ENCODE data around the gene NUFIP1. TPM values are rescaled to one million over a fixed set of nuclear protein-coding genes. Genes with fewer than 3 reads are reported as not detected.

NUFIP1 gene
- total RNA-seq, 1 experiment from 2014 or later = 7.3 TPM

DNA sequence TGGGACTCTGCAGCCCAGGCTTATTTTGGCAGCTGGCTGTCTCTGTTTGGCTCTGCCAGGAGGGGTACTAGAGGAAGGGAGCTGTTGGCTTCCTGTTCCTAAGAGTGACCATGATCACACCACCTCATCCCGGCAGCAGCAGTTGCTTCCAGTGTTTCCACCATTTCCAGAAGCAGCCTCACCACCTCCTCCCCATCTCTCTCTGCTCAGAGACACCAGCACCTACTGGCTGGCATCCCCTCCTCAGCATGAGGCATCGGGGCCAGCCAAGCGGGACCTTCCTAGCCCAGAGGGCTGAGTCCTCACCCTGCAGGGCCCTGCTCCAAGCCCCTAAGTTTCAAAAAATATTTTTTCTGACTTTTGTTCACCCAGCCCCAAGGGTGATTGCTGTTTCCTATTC is 59.0 kb downstream of the NUFIP1 start:
- peak overlapping the region; percentile 19; the same call in 1 of the 2 replicates for H2AFZ ChIP-seq

DNA sequence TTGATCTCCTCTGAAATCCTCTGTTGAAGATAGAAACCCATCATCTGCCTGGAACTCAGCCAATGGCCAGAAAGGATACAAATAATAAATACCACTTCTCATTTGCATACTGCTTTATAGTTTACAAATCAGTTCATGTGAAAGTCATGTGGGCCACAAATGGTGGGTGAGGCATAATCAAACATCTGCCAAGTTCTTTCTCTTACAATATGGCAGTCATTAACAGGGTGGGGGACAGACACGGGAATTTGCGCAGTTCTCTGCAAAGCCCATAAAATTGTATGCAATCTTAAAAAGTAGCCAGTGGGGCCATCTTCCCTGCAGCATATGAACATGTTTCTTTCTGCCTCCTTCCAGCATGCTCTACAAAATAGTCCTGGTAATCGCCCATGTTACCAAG is 59.6 kb downstream of the NUFIP1 start:
- H3K4me1 ChIP-seq (replicated peaks; ENCODE audit: insufficient read depth) = peaks cover 45% of the 10 kb centered on the region
- POLR2A ChIA-PET (ENCODE audit: unreplicated experiment) = interaction anchor here (0.7 kb wide), 1 partner anchor 617 kb away, joined by 3 read pairs; no protein-coding TSS in a partner anchor
- no peak overlapping the region for H2AFZ ChIP-seq
- no peak overlapping the region for H3K27ac ChIP-seq
- H3K4me2 ChIP-seq = no peak overlapping the region
- intact Hi-C loops (cut with micrococcal nuclease; ENCODE audit: unreplicated experiment) = loop anchor here (5.0 kb wide), 1 partner anchor 172 kb away; no protein-coding TSS in a partner anchor
- no peaks in the 10 kb centered on the region for H4K20me1 ChIP-seq (ENCODE audit: insufficient read depth)
- H3K27me3 ChIP-seq (ENCODE audit: insufficient read depth, low read depth) = no peaks in the 10 kb centered on the region
- CTCF ChIA-PET = no interaction called here
- DNase-seq = no peak
- H3K79me2 ChIP-seq (ENCODE audit: low read depth) = no peaks in the 10 kb centered on the region
- H3K36me3 ChIP-seq (ENCODE audit: low read depth) = no peaks in the 10 kb centered on the region
- H3K9me2 ChIP-seq (ENCODE audit: insufficient read depth) = no peaks in the 10 kb centered on the region
- TF ChIP-seq, protein P1, sequence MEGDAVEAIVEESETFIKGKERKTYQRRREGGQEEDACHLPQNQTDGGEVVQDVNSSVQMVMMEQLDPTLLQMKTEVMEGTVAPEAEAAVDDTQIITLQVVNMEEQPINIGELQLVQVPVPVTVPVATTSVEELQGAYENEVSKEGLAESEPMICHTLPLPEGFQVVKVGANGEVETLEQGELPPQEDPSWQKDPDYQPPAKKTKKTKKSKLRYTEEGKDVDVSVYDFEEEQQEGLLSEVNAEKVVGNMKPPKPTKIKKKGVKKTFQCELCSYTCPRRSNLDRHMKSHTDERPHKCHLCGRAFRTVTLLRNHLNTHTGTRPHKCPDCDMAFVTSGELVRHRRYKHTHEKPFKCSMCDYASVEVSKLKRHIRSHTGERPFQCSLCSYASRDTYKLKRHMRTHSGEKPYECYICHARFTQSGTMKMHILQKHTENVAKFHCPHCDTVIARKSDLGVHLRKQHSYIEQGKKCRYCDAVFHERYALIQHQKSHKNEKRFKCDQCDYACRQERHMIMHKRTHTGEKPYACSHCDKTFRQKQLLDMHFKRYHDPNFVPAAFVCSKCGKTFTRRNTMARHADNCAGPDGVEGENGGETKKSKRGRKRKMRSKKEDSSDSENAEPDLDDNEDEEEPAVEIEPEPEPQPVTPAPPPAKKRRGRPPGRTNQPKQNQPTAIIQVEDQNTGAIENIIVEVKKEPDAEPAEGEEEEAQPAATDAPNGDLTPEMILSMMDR (conservative IDR thresholded peaks at IDR 0.05) = no peak
- no peak for TF ChIP-seq EZH2 (IDR thresholded peaks at IDR 0.05; ENCODE audit: low read depth)
- peaks cover 24% of the 10 kb centered on the region for H3F3A ChIP-seq (ENCODE audit: insufficient read depth, low read depth)
- BruUV-seq (replicated peaks) = no TSS peak
- no peak overlapping the region for H3K4me3 ChIP-seq
- H3K9me3 ChIP-seq (ENCODE audit: insufficient read depth, low read depth) = no peaks in the 10 kb centered on the region

More for the DNA sequence above, 59.0 kb downstream of the NUFIP1 start:
- TF ChIP-seq, protein P1 (conservative IDR thresholded peaks at IDR 0.05) = no peak
- TF ChIP-seq EZH2 (IDR thresholded peaks at IDR 0.05; ENCODE audit: low read depth) = no peak
- Histone ChIP-seq H3K36me3 (ENCODE audit: low read depth) (no peaks in the 10 kb centered on the region), H3K4me1 (replicated peaks; ENCODE audit: insufficient read depth) (peaks cover 50% of the 10 kb centered on the region), H3K9me3 (ENCODE audit: insufficient read depth, low read depth) (no peaks in the 10 kb centered on the region), H3K27ac (peak overlapping the region; percentile 65), H3K9me2 (ENCODE audit: insufficient read depth) (no peaks in the 10 kb centered on the region), H3F3A (ENCODE audit: insufficient read depth, low read depth) (peaks cover 30% of the 10 kb centered on the region), H4K20me1 (ENCODE audit: insufficient read depth) (no peaks in the 10 kb centered on the region), H3K4me3 (no peak overlapping the region), H3K79me2 (ENCODE audit: low read depth) (no peaks in the 10 kb centered on the region), H3K4me2 (peak overlapping the region; percentile 29), H3K27me3 (ENCODE audit: insufficient read depth, low read depth) (no peaks in the 10 kb centered on the region)
- intact Hi-C loops (cut with micrococcal nuclease; ENCODE audit: unreplicated experiment) = loop anchor here (5.0 kb wide), 1 partner anchor 173 kb away; no protein-coding TSS in a partner anchor
- DNase-seq = no peak
- ChIA-PET POLR2A (ENCODE audit: unreplicated experiment) (interaction anchor here (0.7 kb wide), 2 partner anchors 8 to 617 kb away, joined by 3 to 6 read pairs; no protein-coding TSS in a partner anchor), CTCF (no interaction called here)
- BruUV-seq (replicated peaks) = no TSS peak

DNA sequence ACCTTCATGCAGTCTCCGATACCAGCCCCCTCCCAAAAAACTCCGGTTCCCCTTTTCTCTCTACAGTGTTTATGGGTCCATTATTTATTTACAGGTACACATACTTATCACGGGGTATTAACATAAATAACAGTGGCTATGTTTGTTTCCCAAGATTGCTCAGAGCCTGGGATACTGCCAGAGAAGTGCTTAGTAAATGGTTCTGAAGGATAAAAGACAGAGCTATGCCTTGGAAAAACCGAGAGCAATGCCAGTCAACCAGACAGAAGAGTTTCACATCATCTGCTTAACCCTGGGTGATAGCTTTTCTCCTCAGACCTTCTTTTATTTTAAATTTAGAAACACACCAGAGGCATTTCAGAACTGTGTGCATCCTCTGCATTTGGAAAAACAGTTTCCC is 61.3 kb downstream of the NUFIP1 start:
- Histone ChIP-seq H3K9me2 (ENCODE audit: insufficient read depth) (no peaks in the 10 kb centered on the region), H3K4me2 (no peak overlapping the region), H3K36me3 (ENCODE audit: low read depth) (no peaks in the 10 kb centered on the region), H3K9me3 (ENCODE audit: insufficient read depth, low read depth) (no peaks in the 10 kb centered on the region), H3K4me1 (replicated peaks; ENCODE audit: insufficient read depth) (peaks cover 29% of the 10 kb centered on the region), H3F3A (ENCODE audit: insufficient read depth, low read depth) (peaks cover 24% of the 10 kb centered on the region), H3K79me2 (ENCODE audit: low read depth) (no peaks in the 10 kb centered on the region), H2AFZ (no peak overlapping the region), H3K27ac (no peak overlapping the region), H4K20me1 (ENCODE audit: insufficient read depth) (no peaks in the 10 kb centered on the region), H3K4me3 (no peak overlapping the region), H3K27me3 (ENCODE audit: insufficient read depth, low read depth) (no peaks in the 10 kb centered on the region)
- no peak for DNase-seq
- intact Hi-C loops (cut with micrococcal nuclease; ENCODE audit: unreplicated experiment) = no loop called here
- CTCF ChIA-PET = interaction anchor here (0.6 kb wide), 1 partner anchor 13 kb away, joined by 4 read pairs; no protein-coding TSS in a partner anchor
- POLR2A ChIA-PET (ENCODE audit: unreplicated experiment) = no interaction called here
- TF ChIP-seq, protein P1 (conservative IDR thresholded peaks at IDR 0.05) = no peak
- TF ChIP-seq EZH2 (IDR thresholded peaks at IDR 0.05; ENCODE audit: low read depth) = no peak
- BruUV-seq (replicated peaks) = no TSS peak
